ENCODE measurements around the gene PCBP1. TPM values are rescaled to one million over a fixed set of nuclear protein-coding genes. Genes with fewer than 3 reads are reported as not detected.

PCBP1 gene
- total and polyA plus RNA-seq, 2 experiments from 2014 or later: 212 to 393 TPM

- no peak for TF ChIP-seq CTCF (conservative IDR thresholded peaks at IDR 0.05; ENCODE audit: low read depth in 2 of 2)
- TF ChIP-seq, protein P1, sequence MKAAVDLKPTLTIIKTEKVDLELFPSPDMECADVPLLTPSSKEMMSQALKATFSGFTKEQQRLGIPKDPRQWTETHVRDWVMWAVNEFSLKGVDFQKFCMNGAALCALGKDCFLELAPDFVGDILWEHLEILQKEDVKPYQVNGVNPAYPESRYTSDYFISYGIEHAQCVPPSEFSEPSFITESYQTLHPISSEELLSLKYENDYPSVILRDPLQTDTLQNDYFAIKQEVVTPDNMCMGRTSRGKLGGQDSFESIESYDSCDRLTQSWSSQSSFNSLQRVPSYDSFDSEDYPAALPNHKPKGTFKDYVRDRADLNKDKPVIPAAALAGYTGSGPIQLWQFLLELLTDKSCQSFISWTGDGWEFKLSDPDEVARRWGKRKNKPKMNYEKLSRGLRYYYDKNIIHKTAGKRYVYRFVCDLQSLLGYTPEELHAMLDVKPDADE (IDR thresholded peaks at IDR 0.05): no peak
- no peak for TF ChIP-seq EZH2 (IDR thresholded peaks at IDR 0.05; ENCODE audit: low read depth, unreplicated experiment)
- TF ChIP-seq NANOG (IDR thresholded peaks at IDR 0.05; ENCODE audit: borderline replicate concordance): no peak
- no peak for TF ChIP-seq ZNF114 (CRISPR knock-in tag; IDR thresholded peaks at IDR 0.05)
- TF ChIP-seq EZH2phosphoT487 (IDR thresholded peaks at IDR 0.05; ENCODE audit: unreplicated experiment): no peak
- no peak for TF ChIP-seq REST (IDR thresholded peaks at IDR 0.05; ENCODE audit: unreplicated experiment)
- no peak for TF ChIP-seq POLR2AphosphoS5 (IDR thresholded peaks at IDR 0.05; ENCODE audit: low read depth)
Measured at GRCh38 chr2:70094978-70095719, 7.9 kb downstream of the PCBP1 start (continued).

- no peak overlapping the region for H3K4me3 ChIP-seq
- H3F3A ChIP-seq (replicated peaks; ENCODE audit: low read depth): peaks cover 10% of the 10 kb centered on the region
- H3K36me3 ChIP-seq (ENCODE audit: insufficient read depth): no peaks in the 10 kb centered on the region
- H3K27ac ChIP-seq (ENCODE audit: low read depth): peak overlapping the region; percentile 69; the same call in 1 of the 2 replicates
- Mint-ChIP-seq H3K36me3 (ENCODE audit: low read depth) (no peaks in the 10 kb centered on the region), H3K4me3 (no peak overlapping the region), H3K9me3 (no peaks in the 10 kb centered on the region), H3K4me1 (peaks cover 2% of the 10 kb centered on the region; the same call in 1 of the 3 replicates), H3K27me3 (ENCODE audit: insufficient read depth, low read depth, poor library complexity) (peaks cover 2% of the 10 kb centered on the region), H3K27ac (no peak overlapping the region)
- no peak overlapping the region for H2AFZ ChIP-seq
- H3K9me2 ChIP-seq (ENCODE audit: insufficient read depth): no peaks in the 10 kb centered on the region
- H3K79me2 ChIP-seq (replicated peaks; ENCODE audit: insufficient read depth): no peaks in the 10 kb centered on the region
- no peaks in the 10 kb centered on the region for H3K27me3 ChIP-seq (ENCODE audit: insufficient read depth)
- no peak overlapping the region for H3K4me2 ChIP-seq
- H3K4me1 ChIP-seq (ENCODE audit: insufficient read depth): no peaks in the 10 kb centered on the region
- DNase-seq (ENCODE audit: low spot score): no peak
- H4K20me1 ChIP-seq (replicated peaks; ENCODE audit: insufficient read depth): no peaks in the 10 kb centered on the region
- no peak for ATAC-seq
- TF ChIP-seq, protein P1 (IDR thresholded peaks at IDR 0.05): no peak
Measured at GRCh38 chr2:70095720-70096670, 8.7 kb downstream of the PCBP1 start.
